ENCODE data around the gene FLYWCH2. TPM values are rescaled to one million over a fixed set of nuclear protein-coding genes. Genes with fewer than 3 reads are reported as not detected.

The FLYWCH2 gene
- total and polyA plus RNA-seq, 2 donors from 2014 or later: 31.3 to 52.5 TPM

GRCh38 chr16:2902337-2903130 lies 19.5 kb downstream of the FLYWCH2 start:
- intact Hi-C loops (cut with DNase I): no loop called here

DNA sequence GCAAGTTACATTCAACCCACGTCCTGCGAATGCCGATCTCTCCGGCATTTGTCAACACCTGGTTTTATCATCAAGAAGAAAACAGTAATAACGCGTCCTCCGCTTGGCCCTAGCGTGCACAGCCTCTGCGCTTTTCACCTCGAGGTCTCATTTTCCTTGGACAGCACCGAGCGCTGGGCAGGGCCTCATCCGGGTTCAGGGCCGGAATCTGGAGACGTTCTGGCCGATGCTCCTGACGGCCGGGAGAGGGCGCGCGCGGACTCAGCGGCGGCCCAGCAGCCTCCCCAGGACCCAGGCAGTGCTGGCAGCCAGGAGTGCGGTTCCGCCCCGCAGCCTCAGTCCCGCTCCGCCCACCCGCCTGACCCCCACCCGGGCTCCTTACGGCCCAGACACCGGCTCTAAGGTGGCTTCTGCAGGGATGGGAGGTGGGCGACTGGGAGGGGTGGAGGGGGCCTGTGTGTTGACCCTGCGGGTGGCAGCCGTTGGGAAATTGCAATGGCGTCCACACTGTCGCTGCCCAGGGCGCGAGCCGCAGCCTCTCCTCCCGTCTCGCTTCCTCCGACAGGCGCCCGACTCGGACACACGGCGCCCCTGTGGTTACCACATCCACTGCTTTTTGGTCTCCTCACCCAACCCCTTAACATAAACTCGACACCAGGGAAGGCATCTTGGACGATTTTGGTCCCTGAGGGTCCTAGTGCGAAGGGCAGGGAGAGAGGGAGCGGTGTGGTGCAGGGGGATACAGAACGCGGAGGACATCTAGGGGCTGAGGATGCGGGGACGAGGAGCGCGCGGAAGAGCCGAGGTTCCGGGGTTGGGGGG lies 21.3 kb downstream of the FLYWCH2 start:
- Histone ChIP-seq H3K9ac (ENCODE audit: low read length in 3 of 3) (peak overlapping the region; percentile 51 to 91 (median 90)), H3K27me3 (ENCODE audit: control insufficient read depth, insufficient read depth, low read length) (no peaks in the 10 kb centered on the region), H3K4me1 (ENCODE audit: control insufficient read depth in 2 of 3, insufficient read depth in 2 of 3, low read depth in 1 of 3, low read length in 3 of 3) (peaks cover 3 to 4% (median 4%) of the 10 kb centered on the region in 3 donors), H3K27ac (ENCODE audit: low read depth in 2 of 2, low read length in 2 of 2) (peak overlapping the region; percentile 88 to 94), H3K4me3 (ENCODE audit: low read length in 3 of 3) (peak overlapping the region; percentile 78 to 82 (median 80)), H3K9me3 (ENCODE audit: control insufficient read depth in 2 of 3, insufficient read depth in 1 of 3, low read length in 3 of 3) (no peaks in the 10 kb centered on the region), H3K36me3 (ENCODE audit: control insufficient read depth in 2 of 3, insufficient read depth in 3 of 3, low read length in 3 of 3) (no peaks in the 10 kb centered on the region)
- FAIRE-seq: no peak
- intact Hi-C loops (cut with DNase I): no loop called here
- peak; percentile 90 to 95 (median 93) for DNase-seq
- TF ChIP-seq CTCF (IDR thresholded peaks at IDR 0.05; ENCODE audit: borderline replicate concordance, extremely low read depth, insufficient read depth): peak; percentile 92

More at GRCh38 chr16:2902337-2903130, 19.5 kb downstream of the FLYWCH2 start:
- H3K36me3 ChIP-seq (ENCODE audit: control insufficient read depth in 2 of 3, insufficient read depth in 3 of 3, low read length in 3 of 3): no peaks in the 10 kb centered on the region
- DNase-seq: peak in 1 of 5 donors; percentile 53
- H3K27me3 ChIP-seq (ENCODE audit: control insufficient read depth, insufficient read depth, low read length): no peaks in the 10 kb centered on the region
- FAIRE-seq: no peak
- no peak overlapping the region for H3K27ac ChIP-seq (ENCODE audit: low read depth in 2 of 2, low read length in 2 of 2)
- TF ChIP-seq CTCF (IDR thresholded peaks at IDR 0.05; ENCODE audit: borderline replicate concordance, extremely low read depth, insufficient read depth): no peak
- no peak overlapping the region for H3K9ac ChIP-seq (ENCODE audit: low read length in 3 of 3)
- no peak overlapping the region for H3K4me3 ChIP-seq (ENCODE audit: low read length in 3 of 3)
- H3K4me1 ChIP-seq (ENCODE audit: control insufficient read depth in 2 of 3, insufficient read depth in 2 of 3, low read depth in 1 of 3, low read length in 3 of 3): peaks cover 3 to 4% (median 4%) of the 10 kb centered on the region in 3 donors
- no peaks in the 10 kb centered on the region for H3K9me3 ChIP-seq (ENCODE audit: control insufficient read depth in 2 of 3, insufficient read depth in 1 of 3, low read length in 3 of 3)

DNA sequence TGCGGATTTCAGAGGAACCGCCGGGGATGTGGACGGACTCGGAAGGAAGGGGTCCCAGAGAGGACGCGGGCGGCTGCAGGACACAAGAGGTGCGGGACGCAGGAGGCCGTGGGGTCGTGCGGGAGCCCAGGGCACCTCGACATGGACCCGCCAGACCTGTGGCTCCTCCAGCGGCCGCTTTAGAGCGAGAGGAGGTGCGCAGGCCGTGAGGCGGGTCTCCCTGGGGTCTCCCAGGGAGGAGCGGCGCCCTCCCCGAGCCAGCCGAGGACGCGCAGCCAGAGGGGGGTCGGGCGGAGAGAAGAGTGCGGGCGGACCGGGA lies 21.9 kb downstream of the FLYWCH2 start:
- intact Hi-C loops (cut with DNase I): no loop called here
- Histone ChIP-seq H3K27ac (ENCODE audit: low read depth in 2 of 2, low read length in 2 of 2) (peak overlapping the region; percentile 88 to 94), H3K9ac (ENCODE audit: low read length in 3 of 3) (peak overlapping the region; percentile 51 to 91 (median 90)), H3K4me3 (ENCODE audit: low read length in 3 of 3) (peak overlapping the region; percentile 78 to 82 (median 80)), H3K36me3 (ENCODE audit: control insufficient read depth in 2 of 3, insufficient read depth in 3 of 3, low read length in 3 of 3) (no peaks in the 10 kb centered on the region), H3K4me1 (ENCODE audit: control insufficient read depth in 2 of 3, insufficient read depth in 2 of 3, low read depth in 1 of 3, low read length in 3 of 3) (peaks cover 3 to 4% (median 4%) of the 10 kb centered on the region in 3 donors), H3K27me3 (ENCODE audit: control insufficient read depth, insufficient read depth, low read length) (no peaks in the 10 kb centered on the region), H3K9me3 (ENCODE audit: control insufficient read depth in 2 of 3, insufficient read depth in 1 of 3, low read length in 3 of 3) (no peaks in the 10 kb centered on the region)
- FAIRE-seq: no peak
- no peak for TF ChIP-seq CTCF (IDR thresholded peaks at IDR 0.05; ENCODE audit: borderline replicate concordance, extremely low read depth, insufficient read depth)
- no peak for DNase-seq
